HG03060 (cell line): ENCODE measurements around the gene ZNF428.
"Not testable (repeated sequence)": the region's sequence is repeated elsewhere in the genome, so short reads cannot be mapped to it uniquely, and the experiment has no call there.

ENCODE experiments used
- ATAC-seq: cut with Tn5 transposase; IDR thresholded peaks from one replicate; pipeline ENCODE4 v1.9.1; 2021; ENCODE audit warnings: low read depth, moderate number of reproducible peaks; ENCODE audit not compliant: unreplicated experiment

The ZNF428 gene

DNA sequence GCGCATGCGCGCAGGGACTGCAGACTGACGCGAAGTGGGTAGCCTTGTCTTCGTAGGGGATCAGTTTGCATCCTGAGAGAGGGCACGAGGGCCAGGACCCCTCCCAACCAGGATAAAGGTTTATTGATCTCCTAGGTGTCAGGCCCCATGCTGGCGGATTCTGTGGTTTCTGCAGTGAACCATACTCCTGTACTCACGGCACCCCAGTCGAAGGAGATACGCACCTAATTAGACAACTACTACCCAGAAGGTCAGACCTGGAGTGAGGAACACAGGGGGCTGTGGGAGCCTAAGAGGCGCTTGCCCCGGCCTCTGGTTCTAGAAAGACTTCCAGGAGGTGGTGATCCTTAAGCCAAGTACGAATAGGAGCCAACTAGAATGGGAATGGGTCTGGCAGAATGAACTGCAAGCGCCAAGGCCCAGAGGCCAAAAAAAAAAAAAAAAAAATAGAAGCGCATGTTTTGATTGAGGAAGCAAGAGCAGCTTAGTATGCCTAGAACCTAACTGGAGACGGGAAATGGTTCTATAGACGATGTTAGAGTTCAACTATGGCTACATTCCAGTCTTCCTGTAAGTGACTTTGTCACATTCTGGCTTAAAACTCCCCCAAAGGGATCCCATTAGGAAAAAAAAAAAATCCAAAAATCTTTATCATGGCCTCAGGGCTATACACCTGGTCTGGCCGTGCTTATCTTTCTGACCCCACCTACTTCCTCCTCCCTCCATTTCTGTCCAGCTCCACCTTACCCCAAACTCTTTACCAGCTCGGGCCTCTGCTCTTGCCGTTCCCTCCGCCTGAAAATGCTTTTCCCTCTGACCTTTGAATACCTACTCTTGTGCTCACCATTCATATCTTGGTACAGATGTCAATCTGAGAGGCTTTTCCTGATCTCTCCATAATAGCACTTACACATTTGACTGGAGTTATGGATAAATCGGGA is 902 bp upstream of the ZNF428 start:
- no peak for ATAC-seq

GRCh38 chr19:43618921-43619261 is 538 bp downstream of the ZNF428 start:
- no peak for ATAC-seq

DNA sequence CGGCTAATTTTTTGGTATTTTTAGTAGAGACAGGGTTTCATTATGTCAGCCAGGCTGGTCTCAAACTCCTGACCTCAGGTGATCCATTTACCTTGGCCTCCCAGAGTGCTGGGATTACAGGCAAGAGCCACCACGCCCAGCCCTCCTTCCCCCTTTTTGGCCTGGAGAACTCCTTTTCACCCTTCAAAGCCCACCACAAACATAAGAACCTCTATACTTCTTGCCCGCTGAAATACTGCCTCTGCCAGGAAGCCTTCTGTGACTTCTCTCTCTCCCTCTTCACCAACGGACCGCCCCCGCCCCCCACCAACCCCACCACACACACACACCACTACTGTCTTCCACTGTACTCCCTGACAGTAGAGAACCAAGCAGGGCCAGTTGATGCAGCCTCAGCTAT is 2.5 kb downstream of the ZNF428 start:
- no peak for ATAC-seq

DNA sequence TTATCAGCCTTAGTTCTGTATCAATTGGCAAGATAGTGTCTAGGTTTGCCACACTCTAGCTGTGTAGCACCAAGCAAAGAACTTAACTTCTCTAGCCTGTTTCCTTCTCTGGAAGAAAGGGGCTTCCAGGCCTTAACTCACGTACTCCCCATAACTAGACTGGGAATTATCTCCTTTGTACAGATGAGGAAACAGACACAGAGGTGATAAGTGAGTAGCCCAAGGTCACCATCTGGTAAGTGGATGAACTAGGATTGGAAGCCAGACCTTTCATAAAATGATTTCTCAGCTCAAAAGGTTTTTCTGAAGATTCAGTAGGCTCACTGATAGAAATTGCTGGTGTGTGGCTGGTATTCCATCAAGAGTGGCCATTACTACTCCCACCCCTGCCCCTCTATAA is 3.1 kb downstream of the ZNF428 start:
- ATAC-seq = no peak

DNA sequence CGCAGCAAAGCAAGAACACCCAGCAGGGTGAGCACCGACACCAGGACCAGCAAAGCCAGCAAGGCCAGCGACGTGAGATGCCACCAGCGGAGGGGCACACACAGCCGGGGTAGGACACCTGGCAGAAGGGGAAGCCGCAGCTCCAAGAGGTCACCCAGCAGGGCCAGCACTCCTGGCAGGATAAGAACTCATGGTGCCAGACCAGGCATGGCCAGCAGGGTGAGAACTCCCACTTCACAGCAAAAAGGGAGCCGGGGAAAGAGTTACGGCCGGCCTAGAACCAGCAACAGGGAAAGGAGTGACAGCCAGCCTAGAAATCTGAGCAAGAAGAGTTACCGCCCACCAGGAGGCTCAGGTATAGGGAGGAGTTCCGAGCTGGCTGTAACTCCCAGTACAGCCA is 7.1 kb downstream of the ZNF428 start:
- no peak for ATAC-seq

DNA sequence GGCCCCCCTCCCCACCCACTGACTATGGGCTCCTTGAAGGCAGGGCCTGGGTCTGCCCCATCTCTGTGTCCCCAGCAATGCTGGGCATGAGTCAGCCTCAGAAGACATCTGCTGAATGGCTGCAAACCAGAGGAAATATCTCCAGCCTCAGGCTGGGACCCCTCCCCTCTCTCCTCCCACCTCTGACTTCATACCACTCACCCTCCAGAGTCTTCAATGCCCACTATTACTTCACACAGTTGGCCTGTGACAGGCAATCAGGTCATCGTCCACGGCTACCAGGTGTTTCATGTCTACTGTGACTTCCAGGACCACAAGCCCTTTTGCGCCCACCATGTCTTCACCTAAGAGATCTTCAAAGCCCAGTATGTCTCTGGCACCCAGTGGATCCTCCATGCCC is 7.6 kb downstream of the ZNF428 start, which contains the start of gene SRRM5:
Gene SRRM5 (plus strand): TSS at position 301 of the 400 bp plus-strand sequence. CDS start 34 bp downstream, at position 335.
- ATAC-seq = no peak

DNA sequence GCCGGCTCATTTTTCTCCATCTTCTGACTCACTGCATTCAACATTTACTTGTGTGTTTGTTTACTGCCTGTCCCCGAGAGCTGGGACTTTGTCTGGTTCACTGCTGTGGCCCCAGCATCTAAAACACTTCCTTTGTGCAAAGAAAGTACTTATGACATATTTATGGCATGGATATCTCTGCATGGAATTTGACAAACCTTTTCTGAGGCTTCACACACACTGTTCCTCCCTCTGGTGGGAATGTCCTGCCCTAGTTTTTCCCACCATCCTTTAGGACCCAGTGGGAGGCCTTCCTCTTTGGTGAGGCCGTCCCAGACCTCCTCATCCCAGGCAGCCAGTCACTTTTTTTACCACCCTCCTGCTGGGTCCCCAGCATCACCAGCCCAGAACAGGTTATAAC is 8.9 kb downstream of the ZNF428 start:
- no peak for ATAC-seq

- ATAC-seq = no peak
Observed at GRCh38 chr19:43609872-43610271, 9.6 kb downstream of the ZNF428 start.

GRCh38 chr19:43607238-43608205 is 11.9 kb downstream of the ZNF428 start:
- ATAC-seq = no peak

DNA sequence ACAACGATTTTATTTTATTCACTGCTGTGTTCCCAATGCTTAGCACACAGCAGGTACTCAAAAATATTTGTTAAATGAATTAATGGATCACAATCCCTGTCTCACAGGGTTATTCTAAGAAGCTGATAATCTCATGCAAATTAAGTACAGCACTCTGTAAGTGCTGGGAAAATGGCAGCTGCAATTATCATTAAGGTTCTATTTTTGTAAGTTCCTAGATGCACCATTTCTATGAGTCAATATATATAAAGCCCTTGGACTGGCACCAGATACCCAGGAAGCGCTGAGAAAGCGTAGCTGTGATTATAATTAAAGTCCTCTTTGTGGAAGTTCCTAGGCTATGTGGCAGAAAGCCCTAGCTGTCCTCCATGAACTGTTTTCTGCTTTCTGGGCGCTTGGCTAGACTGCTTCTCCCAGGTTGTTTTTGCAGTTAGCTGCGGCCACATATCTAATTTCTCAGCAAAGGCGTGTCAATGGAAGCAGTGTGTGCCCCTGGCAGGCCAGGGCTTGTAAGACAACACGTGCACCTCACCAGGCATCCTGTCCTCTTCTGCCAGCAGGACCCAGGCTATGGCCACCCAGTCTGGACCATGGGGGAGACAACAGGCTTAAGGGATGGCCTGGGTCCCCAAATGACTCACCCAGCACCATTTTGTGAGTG is 12.7 kb downstream of the ZNF428 start:
- no peak for ATAC-seq

GRCh38 chr19:43605875-43606568 is 13.4 kb downstream of the ZNF428 start:
- no peak for ATAC-seq

GRCh38 chr19:43600326-43600725 is 19.1 kb downstream of the ZNF428 start:
- ATAC-seq = not testable (repeated sequence)

- ATAC-seq = no peak
Observed at GRCh38 chr19:43599635-43600295, 19.7 kb downstream of the ZNF428 start.

GRCh38 chr19:43598445-43599240 is 20.8 kb downstream of the ZNF428 start:
- no peak for ATAC-seq

- ATAC-seq = no peak
Observed at GRCh38 chr19:43597876-43598275, 21.6 kb downstream of the ZNF428 start.

DNA sequence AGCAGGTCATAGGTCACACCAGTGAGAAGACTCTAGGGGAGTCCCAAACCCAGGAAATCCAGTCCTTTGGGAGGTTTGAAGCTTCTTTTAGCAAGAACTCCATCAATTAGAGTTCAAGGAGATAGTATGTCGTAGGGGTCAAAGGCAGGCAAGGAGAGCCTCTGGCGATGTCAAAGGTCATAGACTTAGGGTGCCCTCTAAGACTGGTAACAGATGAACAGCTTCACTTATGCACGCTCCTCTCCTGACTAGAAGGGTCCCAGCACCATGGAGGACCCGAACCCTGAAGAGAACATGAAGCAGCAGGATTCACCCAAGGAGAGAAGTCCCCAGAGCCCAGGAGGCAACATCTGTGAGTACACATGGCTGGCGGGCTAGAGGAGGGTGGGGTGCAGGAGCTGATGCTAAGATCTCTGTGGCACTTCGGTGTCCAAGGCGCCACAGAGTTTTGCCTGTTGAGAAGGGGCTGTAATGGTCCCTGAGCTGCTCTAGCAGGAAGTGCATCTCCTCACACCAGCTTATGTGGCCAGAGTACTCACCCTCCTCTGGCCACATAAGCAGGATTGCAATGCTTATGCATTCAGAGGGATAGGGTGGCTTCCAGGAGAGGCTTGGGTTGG is 22.5 kb downstream of the ZNF428 start:
- ATAC-seq = no peak

DNA sequence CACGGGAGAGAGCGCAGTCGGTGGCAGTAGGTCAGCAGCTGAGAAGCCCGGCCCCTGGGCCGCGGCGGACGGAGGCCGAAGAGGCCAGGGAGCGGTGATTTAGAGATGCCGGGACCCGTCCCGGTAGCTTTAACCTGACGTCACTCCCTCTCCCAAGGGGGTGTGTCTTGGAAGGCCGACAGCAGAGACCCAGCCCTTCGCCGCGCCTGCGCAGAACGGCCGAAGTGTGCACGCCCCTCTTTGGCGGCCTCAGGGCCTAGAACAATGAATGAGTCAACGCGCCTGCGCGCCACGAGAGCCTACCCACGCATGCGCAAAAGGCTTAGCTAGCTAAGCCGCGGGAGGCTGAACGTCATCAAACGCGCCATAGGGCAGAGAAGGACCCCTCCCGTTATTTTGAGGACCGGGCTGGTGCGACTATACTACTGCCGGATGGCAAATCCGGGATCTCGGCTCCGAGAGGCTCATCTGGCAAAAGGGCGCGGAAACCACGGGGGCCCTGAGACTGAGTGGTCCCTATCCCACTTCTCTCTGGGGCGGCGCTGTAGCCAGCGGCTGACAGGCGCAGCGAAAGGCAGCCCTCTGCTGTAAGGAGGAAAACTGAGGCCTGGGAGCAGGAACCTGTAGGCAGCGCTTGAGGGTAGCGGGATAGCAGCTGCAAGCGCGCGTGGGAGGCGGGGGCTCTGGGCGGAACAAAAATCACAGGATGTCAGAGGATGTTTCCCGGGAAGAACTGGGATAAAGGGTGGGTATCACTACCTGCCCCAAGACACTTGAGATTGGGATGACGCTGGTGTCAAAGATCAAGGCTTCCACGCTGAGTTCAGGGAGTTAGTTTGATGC is 23.2 kb downstream of the ZNF428 start, which contains the start of the genes IRGQ and ZNF576:
Gene IRGQ (minus strand): TSS at position 136 of the 843 bp plus-strand sequence. CDS start 796 bp downstream, outside the sequence.
Gene ZNF576 (plus strand): TSS at position 597 of the 843 bp plus-strand sequence. CDS start 514 bp downstream, outside the sequence.
- peak; percentile 81 for ATAC-seq
